ENCODE data around the gene HIPK2.

Gene HIPK2

DNA sequence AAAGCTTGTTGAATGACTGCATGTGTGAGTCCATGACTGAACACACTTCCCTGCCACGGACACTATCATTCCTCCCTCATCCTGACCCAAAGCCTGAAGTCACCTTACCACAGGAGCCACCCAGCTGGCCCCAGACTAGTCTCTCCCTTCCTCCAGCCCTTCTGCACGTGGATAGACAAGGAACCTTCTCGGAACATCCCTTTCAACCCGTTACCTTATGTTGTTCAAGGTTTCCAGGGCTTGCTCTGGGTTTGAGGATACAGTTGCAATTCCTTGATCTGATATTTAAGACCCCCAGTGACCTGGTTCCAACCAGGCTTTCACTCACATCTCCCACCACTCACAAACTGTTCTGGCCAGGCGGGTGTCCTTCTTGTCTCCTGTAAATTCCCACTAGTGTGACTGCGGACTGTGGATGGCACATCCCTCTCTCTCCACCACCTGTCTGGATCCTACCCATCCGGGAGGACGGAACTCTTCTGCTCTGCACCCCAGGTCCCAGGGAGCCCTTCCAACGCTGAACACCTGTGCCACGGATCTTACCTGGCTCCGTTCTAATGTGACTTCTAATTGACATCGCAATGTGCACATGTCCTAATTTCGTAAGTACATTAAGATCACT, 62.5 kb downstream of the HIPK2 start:
- no peak for DNase-seq (ENCODE audit: low read depth in 2 of 2)

DNA sequence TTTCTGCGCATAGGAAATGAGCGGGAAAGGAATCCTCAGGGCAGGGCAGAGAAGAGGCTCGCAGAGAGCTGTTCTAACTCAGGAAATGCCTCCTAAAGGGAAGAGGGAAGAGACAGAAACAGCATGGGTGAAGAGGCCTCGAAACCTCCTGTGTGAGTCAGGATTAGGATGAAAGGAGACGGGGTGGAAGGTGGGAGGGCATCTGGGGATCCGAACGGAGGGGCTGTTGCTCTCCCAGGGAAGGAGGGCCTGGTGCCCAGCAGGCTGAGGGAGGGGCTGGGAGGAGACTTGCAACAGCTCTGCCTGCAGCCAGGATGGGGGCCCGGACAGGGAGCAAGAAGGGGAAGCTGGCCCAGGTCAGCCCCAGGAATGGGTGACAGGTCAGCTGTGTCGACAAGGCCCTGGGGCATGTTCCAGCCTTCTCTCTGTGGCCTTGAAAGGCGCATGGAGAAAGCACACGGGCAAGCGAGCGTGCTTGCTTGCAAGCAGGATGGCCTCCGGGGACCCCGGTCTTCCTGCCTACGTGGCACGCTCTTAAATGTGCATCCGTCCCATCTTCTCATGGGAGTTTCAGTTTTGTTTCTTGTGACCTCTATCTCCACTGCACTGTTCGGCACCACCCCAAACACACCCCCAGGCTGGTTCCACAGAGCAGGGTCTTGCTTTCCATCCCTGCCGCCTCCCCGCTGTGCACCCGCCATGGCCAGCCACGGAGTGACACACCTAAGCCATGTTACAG, 63.5 kb downstream of the HIPK2 start:
- DNase-seq (ENCODE audit: low read depth in 2 of 2), result no peak

DNA sequence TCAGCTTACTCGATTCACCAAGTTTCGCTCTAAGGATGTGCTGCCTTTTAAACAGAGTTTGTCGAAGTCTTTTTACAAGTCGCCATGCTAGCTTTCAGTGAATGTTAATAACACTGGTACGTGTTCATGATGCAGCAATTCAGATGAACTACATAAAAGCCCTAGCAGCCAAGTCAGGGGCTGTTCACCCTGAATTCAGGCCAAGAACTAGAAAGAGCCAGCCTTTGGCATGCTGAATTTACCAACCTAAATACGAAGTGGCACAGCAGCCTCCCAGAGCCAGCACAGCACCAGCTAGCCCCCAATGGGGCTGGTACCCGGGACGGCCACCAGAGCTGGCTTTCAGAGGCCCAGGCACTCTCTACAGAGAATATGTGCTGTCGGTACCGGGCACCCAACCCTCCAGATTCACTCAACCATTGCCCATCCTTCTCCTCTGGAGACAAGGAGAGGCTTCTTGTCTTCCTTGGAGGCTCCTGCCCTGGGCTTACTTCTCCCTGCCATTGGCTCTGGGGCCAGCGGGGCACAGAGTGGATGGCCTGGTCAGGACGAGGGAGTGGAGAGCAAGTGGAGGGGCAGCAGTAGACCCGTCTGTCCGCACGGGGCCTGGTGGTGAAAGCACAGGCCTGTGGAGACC, 64.2 kb downstream of the HIPK2 start:
- DNase-seq (ENCODE audit: low read depth in 2 of 2), result no peak

DNA sequence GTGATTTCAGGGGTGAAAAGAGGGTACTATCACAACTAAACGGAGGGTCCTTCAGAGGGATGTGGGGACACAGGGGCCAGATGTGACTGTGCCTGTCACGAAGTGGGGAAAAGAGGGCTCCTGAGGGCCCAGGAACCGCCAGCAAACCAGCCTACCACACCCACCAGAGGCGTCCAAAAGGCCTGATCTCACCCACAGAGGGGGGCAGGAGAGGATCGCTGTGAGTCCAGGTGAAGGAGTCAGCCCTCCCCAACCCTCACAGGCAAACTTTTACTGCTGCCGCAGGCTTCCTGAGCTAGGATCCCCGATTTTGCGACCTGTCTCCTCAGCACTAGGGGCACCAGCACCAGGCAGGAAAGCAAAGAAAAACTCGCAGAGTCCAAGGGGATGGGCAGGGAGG, 64.7 kb downstream of the HIPK2 start:
- no peak for DNase-seq (ENCODE audit: low read depth in 2 of 2)

DNA sequence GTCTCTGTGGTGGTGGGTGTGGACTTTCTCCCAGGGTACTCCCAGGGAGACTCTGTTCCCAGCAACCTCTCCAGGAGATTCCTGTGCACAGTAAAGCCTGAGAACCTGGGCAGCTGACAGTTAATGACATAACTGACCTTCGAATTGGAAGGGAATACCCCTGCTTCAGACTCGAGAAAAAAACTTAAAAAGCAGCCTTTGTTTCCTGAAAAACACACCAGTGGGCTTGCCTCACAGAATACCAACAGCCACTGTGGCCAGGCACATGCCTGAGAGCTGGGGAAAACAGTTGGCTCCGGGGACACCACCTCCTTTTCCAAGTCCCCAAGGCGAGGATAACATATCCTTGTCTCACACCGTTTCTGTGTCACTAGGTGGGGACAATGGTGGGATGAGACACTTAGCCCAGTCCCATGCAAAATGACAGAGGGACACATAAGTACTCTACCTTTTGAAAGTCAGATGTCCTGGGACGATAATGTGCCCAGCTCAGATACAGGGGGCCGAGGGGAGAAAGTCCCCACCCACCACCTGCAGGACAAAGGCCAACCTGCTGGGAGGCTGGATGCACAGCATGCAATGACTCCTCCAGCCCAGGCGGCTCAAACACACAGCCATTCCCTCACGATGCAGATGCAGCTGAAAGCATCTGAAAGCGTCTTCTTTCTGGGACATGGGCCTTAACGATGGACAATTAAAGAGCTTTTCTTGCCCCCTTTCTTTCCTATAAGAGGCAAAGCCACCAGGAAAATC, 65.6 kb downstream of the HIPK2 start:
- no peak for DNase-seq (ENCODE audit: low read depth in 2 of 2)

DNA sequence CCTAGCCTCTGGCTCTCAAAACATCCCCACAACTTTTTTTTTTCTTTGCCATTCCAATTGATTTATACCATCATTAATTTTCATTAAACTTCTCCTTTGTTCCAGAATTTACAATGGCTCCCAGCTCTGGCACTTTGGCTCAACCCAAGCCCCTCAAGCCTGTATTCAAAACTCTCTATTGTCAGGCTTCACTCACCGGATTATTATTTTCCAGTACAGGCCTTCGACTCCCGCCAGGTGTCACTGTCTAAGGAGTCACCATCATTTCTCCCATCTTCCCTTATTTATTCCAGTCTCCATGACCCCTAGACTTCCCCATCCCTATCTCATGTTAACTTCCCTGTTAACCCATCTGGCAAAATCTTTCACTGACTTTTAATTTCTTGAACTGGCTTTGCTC, 67.8 kb downstream of the HIPK2 start:
- DNase-seq (ENCODE audit: low read depth in 2 of 2), result no peak

DNA sequence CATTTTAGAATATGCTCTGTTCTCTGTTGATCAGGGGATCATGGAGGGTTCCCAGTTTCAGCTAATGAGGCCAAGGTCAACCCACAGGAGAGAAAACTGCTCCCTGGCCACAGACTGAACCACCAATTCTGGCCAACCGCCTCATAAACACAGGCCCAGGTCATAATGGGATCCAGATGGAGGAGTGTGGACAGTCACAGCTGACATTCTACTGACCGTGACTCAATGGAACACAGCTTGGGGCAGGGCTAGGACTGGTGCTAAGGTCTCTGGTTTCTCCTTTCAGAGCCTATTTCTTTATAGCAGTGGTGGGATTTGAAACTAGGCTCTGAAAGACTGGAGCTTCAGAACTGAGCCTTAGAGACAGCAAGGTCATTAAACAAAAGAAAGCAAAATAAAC, 68.3 kb downstream of the HIPK2 start:
- DNase-seq (ENCODE audit: low read depth in 2 of 2), result no peak

DNA sequence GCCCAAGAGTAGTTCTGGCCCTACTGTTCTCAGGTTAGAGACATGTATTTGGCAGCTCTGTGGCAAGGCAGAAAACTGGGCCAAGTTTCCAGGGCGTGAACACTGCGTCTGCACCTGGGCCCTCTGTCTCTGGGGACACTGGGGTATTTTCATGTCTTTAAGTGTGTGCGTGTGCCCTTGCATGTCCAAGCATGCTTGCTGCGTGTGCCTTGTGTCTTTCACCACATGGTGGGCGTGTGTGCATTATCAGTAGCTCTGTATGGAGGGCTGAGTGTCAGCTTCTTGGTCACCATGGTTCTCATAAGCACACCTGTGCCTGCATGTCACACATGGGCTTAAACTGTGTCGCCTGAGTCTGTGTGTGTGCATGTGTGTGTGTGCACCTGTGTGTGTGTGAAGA, 69.3 kb downstream of the HIPK2 start:
- no peak for DNase-seq (ENCODE audit: low read depth in 2 of 2)

DNA sequence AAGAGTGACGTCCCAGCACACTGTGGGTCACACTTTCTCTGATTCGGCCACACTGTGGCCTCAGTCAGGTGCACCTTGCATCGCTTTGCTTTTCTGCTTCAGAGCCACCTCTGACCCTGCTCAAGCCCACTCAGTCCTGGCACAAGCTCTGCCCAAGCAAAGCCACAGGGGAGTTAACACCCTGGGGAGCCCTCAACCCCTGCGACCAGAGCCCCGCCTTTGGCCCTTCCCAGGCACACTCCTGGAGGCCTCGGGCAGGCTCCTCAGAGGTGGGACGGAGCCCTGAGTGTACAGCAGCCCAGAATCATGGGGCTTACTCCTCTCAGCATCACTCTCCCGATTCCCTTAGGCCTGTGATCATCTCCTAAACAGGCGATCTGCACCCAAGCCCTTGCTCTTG, 71.0 kb downstream of the HIPK2 start:
- no peak for DNase-seq (ENCODE audit: low read depth in 2 of 2)

DNA sequence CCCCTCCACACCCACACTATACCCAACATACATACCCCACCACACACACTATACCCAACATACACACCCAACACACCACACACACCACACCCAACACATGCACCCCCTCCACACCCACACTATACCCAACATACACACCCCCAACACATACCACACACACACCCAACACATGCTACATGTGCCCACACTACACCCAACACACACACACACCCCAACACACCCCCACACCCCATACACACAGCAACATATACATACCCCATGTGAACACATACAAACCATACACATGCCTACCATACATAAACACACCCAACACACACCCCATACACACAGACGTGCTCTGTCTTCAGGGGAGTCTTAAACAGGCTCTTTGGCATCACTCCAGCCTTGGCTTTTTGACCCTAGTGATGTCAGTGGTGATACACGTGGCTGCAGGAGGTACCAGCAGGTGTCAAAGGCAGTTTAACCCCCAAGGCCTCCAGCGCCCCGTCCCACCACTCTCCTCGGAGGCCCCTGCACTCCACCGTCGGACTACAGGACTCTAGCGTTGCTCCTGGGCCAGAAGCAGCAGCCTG, 73.4 kb downstream of the HIPK2 start:
- DNase-seq (ENCODE audit: low read depth in 2 of 2), result no peak

DNA sequence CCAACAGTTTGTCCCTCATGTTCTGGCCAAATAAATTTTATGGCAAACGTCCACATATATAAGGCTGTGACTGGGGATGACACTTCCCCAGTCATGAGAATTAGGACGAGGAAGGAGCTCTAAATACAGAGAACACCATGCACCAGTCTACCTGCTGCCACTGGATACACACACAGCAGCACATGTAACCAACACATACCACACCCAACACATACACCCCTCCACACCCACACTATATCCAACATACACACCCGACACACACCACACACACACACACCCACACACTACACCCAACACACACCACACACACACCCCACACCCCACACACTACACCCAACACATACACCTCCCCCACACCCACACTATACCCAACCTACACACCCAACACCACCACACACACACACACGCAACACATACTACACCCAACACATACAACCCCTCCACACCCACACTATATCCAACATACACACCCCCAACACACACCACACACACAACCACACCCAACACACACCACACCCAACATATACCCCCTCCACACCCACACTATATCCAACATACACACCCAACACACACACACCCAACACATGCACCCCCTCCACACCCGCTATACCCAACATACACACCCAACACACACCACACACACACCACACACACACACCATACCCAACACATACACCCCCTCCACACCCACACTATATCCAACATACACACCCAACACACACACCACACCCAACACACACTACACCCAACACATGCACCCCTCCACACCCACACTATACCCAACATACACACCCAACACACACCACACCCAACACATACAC, 74.1 kb downstream of the HIPK2 start:
- DNase-seq (ENCODE audit: low read depth in 2 of 2), result no peak

DNA sequence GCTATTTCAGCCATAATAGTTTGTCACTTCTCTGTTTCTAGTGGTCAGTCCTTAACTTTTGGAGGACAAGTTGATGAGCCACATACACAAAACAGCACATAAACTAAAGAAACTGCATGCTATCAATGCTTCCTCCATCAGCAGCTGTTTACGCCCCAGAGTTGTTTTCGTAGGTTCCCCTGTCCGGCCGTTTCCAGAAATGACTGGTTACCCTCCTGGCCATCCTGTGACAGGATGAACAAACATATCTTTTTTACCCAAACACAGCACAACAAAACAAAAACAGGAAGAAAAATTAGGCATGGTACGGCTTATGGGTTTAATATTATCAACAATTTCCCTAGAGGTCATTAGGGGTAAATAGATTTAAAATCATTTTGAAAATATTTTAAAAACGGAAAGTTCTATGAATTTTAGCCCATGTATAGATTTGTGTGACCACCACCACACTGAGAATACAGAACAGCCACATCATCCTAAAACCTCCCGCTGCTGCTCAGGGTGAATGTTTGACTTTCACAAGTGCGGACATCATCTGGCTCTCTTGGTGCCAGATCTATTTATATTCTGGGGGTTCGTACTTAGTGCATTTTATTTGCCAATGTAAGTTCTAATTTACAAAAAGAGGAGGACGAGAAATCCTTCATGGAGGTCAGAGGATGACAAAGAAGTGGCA, 74.8 kb downstream of the HIPK2 start:
- no peak for DNase-seq (ENCODE audit: low read depth in 2 of 2)

DNA sequence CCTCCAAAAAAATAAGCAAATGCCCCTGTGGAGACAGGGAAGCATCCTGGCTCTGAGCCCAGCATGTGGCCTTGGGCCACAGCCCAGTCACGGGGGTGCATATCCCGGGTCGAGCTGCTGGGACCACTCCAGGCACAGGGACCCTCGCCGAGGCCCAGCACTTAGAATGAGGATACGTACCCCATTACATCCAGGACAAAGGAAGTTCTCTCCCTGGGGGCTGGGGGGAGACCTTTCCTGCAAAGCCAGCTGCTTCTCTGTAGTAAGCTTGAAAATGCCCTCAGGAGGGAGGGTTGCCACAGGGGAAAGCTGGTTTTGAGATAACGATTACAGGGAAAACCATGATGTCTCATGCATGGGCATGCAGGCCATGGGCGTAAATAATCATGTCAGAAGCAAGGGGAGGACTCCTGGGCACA, 75.5 kb downstream of the HIPK2 start:
- DNase-seq (ENCODE audit: low read depth in 2 of 2), result no peak

DNA sequence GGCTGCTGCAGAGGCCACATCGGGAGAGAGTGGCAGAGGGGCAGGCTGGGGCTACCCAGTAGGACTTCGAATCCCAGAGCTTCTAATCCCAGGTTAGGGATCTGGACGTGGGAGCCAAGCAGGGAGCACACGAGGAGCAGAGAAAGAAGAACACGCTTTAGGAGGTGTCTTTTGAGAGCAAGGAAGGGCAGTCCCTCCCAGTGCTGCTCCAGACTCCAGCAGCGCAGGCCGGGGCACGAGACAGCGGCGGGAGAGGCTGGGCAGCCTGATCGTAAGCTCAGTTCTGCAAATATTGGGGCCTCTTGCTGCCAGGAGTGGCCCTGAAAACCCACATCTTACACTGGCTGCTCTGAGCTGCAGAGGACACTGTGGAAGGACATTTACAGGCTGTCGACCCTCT, 75.9 kb downstream of the HIPK2 start:
- DNase-seq (ENCODE audit: low read depth in 2 of 2), result no peak

DNA sequence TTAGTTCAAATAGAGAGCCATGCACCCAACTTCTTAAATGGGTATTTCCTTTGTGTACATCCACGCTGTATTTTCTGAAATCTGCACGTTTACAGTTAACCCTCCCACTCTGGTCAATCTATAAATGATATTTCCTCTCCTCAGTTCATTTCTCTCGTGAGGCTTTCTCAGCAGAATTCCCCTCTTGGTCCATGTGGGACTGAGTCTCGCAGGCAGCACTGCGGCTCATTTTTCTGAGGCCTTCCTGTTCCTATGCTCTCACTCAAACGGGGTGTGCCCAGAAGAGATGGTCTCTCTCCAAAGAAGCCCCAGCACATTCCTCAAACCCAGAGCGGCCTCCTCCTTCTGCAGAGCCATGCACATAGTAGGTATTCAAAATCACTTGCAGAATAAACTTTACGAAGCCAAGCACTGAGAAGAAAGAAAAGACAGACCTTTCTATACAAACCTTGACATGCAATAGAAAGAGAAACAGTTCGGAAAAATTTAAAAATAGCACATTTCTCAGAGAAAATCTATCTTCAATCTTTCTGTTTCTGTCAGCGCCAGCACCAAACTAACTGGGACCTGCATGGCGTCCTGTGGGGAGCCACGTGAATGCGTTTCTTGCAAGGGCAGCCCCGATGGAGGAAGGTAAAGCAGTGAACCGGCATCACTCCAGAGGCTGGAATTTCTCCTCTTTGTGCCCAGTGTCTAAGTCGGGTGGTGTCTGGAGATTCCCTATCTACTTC, 77.1 kb downstream of the HIPK2 start:
- DNase-seq (ENCODE audit: low read depth in 2 of 2), result no peak

DNA sequence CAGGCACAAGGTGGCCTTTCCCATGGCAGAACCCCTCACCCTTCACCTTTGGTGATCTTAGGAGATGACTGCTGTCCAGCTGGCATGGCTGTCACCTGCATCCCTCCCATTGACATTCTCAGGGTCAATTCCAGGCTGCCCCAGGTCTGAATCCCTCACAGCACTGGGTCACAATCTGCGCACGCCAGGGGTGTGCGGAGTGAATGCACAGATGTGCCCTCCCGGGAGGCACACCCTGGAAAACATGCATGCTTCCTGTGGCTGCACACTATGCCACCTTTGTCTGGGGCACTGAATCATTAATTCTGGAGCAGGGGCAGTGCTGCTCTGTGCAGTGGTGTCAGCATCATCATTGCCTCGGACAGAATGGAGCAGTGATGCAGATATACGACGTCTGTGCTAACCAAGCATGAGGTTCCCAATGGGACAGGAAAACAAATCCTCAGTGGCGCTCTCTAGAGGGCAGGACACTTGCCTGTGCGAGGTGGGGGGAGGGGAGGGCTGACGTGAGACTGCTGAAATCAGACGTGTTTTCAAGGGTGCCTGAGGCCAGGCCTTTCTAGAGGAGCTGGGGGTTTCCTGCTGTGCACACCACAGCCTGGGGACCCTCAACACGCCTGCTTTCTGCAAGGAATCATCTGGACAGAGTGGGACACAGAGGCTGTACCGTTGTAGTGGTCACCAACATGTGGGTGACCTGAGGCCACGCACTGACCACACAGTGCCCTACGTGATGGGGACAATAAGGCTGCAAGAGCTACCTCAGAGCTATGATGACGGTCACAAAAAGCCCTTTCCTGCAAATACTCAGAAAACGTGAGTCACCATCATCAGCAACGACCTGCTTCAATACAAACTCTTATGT, 77.9 kb downstream of the HIPK2 start:
- DNase-seq (ENCODE audit: low read depth in 2 of 2), result no peak

DNA sequence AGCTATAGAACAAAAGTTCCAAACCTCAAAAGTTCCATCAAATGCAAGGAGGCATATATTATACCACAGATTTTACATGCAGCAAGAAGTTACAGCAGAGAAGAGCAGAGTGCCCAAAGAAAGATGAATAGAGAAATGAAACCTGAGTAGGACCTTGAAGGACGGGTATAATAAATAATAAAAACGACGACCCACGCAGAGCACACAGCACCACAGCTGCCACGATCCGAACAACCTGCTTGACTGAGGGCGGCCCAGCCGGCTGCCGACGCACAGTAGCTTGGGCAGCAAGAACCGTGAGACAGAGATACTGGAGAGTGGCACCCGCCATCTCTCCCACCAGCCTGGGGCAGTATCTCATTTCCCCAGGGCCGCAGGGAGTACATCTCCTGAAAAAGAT, 79.0 kb downstream of the HIPK2 start:
- no peak for DNase-seq (ENCODE audit: low read depth in 2 of 2)

DNA sequence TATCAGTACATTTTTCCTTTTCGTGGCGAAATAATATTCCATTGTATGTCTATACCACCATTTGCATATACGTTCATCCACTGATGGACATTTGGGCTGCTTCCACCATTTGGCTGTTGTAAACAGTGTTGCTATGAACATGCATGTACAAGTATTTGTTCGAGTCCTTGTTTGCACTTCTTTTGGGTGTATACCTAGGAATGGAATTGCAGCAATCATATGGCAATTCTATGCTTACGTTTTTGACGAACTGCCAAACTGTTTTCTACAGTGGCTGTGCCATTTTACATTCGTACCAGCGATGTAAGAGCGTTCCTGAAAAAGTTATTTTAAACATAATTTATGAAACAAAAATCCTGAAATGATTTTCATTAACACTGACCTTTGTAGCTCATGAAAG, 79.5 kb downstream of the HIPK2 start:
- no peak for DNase-seq (ENCODE audit: low read depth in 2 of 2)

DNA sequence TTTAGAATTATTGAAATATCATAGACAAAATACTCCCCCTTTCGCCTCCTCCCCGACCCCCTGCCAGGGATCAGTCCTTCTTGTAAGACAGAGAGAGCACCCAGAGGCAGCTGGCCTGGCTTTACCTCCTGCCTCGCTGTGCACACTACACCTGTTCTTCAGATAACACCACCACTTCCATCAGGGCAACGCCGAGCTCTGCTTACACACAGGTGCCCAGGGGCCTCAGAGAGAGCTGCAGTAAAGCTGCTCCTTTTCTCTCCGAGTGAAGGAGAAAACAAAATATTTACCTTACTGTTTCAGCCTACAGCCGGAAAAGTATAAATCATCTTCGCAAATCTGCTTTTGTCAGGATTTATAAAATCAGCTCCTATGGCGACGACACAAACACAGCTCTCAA, 80.7 kb downstream of the HIPK2 start:
- DNase-seq (ENCODE audit: low read depth in 2 of 2), result no peak

Data from stimulated activated CD8-positive, alpha-beta memory T cell treated with anti-CD3 and anti-CD28 coated beads, Interleukin-15, amount 100 ng/mL, for 4 hours (primary cell).